GM21825 (cell line): ENCODE data around the gene TDRD7.
A peak's percentile ranks its signal among the peaks of the same experiment; 100 is the strongest.
"Not testable (repeated sequence)": the region's sequence is repeated elsewhere in the genome, so short reads cannot be mapped to it uniquely, and the experiment has no call there.

ENCODE experiments used
- ATAC-seq: cut with Tn5 transposase; IDR thresholded peaks from one replicate; pipeline ENCODE4 v1.9.1; 2021; ENCODE audit warnings: mild to moderate bottlenecking, moderate library complexity; ENCODE audit not compliant: unreplicated experiment

Gene TDRD7

DNA sequence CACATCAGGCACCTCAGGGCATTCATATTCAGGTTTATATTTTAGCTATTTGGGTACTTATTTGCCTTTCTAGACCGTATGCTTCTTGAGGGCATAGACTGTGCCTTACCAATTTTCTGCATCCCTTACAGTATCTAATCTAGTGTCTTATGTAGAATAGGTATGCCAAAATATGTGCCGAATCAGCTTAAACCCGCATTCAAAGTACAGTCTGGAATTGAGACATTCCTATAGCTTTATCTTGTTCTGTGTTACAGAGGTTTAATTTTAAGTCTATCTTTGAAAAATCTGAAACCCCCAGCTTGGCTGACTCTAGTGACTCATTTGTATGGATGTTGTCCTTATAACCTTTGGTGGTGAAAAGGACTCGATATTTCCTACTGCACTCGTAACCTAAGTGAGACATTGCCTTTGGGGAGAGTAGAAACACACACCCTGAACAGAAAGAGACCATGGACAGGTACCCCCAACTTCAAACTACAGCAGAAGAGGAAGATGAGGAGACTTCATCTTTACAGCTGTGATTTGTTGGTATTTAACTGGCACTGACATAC lies 62.6 kb downstream of the TDRD7 start:
- no peak for ATAC-seq

DNA sequence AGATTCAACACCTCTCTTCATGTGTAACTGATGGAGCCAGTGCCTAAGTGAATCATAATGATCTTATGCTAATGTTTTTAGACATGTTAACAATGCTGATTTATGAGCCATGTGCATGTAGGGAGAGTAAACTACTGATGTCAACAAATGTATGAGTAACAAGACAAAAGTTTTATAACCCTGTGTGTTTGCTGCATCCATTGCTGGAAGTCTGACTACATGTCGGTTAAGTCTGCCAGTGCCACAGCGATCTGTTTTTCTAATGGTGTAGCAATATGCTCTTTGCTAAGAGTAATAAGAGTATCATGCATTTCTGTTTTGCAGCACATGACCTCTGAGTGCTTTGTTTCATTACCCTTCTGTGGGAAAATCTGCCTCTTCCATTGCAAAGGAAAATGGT lies 63.2 kb downstream of the TDRD7 start:
- ATAC-seq = no peak

DNA sequence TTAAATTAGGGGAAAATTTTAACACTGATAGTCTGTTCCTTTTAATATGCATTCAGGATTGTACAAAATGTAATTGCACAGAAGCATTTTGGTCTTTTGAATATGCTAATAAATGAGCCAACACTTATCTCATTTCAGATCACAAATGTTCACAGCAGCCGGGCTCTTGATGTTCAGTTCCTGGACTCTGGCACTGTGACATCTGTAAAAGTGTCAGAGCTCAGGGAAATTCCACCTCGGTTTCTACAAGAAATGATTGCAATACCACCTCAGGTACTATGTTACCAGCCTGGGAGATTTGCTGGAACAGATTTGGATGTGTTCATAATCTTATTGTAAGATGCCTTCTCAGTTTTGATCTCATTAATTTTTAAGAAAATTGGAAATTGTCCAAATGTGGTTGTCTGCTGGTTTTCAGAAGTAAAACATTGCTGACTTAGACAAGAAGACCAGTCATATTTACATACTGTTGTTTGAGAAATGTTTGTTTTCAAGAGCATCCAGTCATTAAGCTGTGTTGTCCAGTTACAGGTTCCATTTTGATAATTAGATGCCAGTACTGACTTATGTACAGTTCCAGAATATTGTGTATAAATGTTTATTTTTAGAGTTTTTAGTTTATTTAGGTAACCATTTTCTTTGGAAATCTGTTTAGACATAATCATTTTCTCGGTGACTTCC lies 66.5 kb downstream of the TDRD7 start:
- no peak for ATAC-seq

DNA sequence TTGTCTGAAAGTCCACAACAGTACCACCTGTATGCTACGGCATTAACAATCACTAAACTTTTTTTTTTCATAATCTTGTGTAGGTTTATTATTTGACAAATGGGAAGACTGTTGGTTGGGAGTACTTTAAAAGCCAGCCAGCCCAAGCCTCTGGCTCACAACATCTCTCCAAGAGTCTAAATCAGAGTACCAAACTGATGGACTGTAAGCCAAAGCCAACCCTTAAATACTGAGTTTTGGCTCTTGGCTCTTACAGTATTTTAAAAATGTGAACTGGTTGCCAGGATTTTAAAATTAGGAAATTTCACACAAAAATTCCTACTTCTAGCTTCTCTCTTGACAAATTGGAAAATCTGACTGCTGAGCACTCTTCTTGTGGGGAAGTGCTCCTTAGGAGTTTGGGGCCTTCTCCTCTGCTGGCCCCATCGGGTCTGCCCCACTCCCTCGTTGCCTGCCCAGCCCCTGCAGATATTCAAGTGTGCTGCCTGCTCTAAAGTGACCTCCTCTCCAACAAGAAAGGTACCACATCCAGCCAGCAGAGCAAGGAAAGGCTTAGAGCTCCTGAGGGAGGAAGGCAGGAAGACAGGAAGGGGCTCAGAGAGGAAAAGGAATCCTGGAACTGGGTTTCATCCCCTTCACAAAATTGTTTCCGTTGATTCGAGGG lies 67.7 kb downstream of the TDRD7 start:
- ATAC-seq = no peak

DNA sequence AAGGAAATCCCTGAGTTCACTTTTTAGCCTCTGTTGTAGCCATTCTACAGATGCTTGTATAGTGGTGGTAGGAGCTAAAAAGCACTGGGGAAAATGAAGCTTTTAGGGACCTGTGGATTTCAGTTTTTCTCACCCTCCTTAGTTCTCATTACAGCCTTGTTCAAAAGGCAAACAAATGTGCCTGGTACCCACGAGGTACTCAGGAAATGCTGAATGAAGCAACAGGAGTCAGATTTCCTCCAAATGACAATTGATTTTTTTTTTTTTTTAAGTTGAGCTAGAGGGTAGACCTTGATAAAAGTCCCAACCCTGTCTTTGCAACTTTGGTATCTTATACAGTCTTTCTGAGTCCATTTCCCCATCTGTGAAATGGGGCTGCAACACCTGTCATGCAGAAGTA lies 68.3 kb downstream of the TDRD7 start:
- no peak for ATAC-seq

DNA sequence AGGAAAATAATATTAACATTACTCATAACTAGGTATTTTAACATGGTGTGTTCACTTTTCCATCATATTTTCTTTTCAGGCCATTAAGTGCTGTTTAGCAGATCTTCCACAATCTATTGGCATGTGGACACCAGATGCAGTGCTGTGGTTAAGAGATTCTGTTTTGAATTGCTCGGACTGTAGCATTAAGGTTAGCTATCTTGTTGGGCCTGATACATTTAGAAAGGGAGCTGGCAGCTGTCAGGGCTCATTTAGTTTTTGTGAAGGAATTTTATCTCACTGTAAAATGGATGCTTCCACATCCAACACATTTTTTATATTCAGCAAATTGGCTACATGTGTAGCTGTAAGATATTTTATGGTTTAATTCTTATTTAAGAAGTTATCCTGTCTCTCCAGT lies 68.9 kb downstream of the TDRD7 start:
- no peak for ATAC-seq

DNA sequence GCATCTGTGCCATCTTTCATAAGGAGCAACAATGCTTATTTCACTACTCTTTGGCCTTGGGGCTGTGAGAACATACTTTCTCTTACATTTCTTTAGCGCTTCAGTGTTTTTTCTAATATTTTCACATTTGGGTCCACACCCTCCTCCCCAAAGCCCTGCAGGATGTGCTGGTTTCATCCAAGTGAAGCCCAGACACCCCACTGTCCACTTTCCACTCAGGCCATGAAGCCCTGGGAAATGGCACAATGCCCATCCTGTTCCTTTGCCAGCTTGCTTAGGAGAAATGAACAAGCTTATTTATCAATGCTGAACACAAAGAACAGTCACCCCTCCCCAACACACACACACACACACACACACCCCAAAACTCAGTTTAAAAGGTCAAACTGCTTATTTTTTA lies 72.2 kb downstream of the TDRD7 start:
- ATAC-seq = no peak

DNA sequence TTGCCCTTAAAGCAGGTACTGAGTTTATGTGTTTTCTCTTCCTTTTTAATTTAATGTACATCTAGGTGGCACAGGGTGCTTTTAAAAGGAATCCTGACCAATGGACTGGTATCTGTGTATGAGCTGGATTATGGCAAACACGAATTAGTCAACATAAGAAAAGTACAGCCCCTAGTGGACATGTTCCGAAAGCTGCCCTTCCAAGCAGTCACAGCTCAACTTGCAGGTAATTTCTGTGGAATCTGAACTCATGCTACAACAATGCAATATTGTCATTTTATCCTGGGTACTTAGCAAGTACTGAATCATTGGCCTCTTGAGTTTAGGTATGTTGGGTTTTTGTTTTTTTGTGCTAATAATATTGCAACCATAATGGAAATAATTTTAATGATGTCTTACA lies 75.2 kb downstream of the TDRD7 start:
- no peak for ATAC-seq

DNA sequence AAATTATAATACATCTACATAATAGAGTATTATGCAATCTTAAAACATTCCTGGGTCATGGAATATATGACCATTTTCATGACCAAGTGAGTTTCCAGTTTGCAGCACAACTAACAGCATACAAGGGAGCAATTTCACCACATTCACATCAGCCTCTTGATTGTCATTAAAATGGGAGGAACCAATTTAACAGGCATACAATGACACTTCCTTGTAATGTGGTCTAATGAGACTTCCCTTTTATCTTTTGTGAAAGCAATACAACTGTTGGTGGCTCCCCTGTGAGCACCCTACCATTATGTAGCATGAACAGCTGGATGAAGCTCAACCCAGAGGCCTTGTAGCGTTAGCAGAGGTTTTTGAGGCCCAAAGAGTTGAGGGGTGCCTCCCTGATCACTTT lies 76.0 kb downstream of the TDRD7 start:
- no peak for ATAC-seq

DNA sequence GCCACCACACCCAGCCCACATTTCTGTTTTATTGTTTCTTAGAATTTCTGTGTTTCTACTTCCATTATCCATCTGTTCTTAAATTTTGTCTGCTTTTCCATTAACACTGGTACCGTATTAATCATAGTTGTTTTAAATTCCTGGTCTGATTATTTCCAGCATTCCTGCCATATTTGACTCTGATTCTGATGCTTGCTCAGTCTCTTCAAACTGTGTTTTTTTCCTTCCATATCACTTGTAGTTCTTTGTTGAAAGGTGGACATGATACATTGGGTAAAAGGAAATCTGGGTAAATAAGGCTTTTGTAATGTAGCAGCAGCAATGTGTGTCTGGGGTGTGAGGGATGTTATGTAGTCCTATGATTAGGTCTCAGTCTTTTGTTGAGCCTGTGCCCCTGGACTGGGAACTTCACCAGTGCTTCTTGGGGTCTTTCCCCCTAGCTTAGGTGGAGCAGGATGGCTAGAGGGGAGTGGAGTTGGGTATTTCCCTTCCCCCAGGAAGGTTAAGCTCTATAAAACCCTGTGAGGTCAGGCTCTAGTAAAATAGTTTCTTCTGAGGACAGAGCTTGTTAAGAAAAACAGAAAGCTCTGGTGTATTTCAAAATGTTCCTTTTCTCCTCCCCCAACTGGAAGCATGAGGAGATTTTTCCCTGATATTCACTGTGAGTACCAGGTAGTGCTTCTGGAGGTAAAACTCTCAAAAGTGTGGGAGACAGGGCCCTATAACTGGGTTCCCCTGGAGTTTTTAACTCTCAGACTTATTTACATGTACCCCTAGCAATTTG lies 79.5 kb downstream of the TDRD7 start:
- ATAC-seq = no peak

DNA sequence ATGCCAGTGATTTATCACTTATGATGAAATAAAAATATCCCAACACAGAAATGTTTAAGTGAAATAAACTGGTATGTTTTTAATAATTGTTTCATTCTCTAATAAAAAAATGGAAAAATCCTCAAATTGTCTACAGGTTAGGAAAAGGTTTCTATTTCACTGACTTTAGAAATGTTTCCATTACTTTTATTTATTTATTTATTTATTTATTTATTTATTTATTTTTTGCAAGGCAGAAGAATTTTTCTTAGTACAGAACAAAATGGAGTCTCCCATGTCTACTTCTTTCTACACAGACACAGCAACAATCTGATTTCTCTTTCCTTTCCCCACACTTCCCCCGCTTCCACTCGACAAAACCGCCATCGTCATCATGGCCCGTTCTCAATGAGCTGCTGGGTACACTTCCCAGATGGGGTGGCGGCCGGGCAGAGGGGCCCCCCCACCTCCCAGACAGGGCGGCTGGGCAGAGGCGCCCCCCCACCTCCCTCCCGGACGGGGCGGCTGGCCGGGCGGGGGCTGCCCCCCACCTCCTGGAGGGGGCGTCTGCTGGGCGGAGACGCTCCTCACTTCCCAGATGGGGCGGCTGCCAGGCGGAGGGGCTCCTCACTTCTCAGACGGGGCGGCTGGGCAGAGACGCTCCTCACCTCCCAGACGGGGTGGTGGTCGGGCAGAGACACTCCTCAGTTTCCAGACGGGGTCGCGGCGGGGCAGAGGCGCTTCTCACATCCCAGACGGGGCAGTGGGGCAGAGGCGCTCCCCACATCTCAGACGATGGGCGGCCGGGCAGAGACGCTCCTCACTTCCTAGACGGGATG lies 85.9 kb downstream of the TDRD7 start:
- ATAC-seq = not testable (repeated sequence)

DNA sequence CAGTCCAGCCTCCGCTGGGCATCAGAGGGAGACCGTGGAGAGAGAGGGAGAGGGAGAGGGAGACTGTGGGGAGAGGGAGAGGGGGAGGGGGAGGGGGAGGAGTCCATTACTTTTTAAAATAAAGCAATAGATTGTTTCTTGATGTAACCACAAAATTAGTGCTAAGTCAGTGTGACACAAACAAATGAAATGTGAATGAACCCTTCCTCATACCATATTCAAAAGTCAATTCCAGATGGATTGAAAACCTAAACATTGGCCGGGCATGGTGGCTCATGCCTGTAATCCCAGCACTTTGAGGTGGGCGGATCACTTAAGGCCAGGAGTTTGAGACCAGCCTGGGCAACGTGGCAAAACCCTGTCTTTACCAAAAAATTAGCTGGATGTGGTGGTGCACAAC lies 87.0 kb downstream of the TDRD7 start:
- not testable (repeated sequence) for ATAC-seq

DNA sequence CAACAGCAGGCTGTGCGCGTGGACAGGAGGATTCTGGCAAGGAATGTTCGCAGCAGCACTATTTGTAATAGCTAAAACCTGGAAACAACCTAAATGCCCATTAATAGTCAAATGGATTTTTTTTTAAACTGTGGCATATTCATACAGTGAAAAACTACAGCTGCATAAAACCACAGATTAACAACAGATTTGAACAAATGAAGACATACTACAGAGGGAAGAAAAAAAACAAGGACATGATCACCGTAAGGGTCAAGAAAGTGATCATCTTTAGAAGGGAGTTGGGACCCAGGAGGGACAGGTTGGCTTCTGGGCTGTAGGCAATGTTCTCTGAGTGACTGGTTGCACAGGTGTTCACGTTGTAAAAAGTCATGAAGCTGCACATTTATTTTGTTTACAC lies 88.4 kb downstream of the TDRD7 start:
- no peak for ATAC-seq

DNA sequence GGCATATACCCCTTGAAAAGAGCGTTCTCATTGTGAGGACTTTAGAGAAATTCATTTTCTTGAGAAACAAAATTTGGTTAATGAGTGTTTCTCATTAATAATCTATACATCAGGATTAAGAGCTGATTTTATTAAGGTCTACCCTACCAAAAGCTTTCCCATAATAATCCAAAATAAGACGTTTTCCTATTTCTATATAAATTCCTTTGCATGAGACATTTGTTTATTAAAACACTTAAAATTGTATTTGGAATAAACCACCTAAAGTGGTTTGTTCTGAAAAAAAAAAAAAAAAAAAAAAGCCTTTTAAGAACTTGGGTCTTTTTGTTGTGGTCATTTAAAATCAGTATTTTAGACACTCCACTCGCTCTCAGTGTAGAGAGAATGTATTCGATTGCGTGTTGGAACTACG lies 88.9 kb downstream of the TDRD7 start:
- no peak for ATAC-seq

DNA sequence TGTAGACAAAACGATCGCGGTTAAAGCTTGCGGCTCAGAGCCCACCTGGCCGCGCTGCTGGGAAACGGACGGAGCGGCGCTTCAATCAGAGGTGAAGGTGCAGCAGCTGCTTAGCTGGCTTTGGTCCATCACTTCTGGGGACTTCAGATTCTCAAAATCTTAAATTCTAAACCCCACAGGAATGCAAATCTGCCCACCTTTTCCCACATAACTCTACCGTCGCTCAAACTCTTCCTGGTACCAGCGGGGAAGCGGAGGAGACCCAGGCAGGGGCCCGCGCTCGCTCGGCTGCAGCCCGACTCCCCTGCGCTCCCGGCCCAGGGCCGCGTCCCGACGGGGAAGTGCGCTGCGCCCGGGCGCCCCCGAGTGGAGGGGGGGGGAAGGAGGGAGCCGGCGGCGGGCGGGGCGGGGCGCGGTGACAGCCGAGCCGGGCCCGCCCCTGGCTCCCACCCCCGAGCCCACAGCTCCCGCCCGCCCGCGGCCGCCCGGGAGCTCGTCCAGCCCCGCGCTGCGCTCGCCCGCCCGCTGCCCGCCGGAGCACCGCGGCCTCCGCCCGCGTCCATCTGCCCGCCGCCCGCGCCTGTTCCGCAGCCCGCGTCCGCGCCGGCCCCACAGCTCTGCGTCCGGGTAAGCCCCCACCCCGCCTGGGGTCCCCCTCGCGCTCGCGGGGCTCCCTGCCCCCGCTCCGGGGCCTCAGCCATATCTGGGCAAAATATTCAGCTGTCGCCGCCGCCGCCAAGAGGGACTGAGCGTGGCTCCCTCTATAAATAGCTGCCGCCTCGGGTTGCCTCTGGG lies 89.5 kb downstream of the TDRD7 start, which contains the start of gene TMOD1:
Gene TMOD1, plus strand, starts transcription at position 490 of the 795 bp plus-strand sequence. CDS start 22,523 bp downstream, outside the sequence.
- peak; percentile 52 for ATAC-seq

DNA sequence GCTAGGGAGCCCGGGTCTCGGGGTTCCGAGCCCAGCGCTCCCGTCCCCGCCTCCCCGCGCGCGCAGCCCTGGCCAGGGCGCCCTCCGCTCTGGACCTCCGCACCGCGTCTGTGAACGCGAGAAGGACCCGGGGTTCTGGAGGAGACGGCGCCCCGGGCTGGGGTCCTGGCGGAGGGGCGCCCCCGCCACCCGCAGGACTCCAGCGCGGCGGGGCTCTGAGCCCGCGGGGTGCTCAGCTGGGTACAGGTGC lies 90.0 kb downstream of the TDRD7 start:
- peak; percentile 23 for ATAC-seq

DNA sequence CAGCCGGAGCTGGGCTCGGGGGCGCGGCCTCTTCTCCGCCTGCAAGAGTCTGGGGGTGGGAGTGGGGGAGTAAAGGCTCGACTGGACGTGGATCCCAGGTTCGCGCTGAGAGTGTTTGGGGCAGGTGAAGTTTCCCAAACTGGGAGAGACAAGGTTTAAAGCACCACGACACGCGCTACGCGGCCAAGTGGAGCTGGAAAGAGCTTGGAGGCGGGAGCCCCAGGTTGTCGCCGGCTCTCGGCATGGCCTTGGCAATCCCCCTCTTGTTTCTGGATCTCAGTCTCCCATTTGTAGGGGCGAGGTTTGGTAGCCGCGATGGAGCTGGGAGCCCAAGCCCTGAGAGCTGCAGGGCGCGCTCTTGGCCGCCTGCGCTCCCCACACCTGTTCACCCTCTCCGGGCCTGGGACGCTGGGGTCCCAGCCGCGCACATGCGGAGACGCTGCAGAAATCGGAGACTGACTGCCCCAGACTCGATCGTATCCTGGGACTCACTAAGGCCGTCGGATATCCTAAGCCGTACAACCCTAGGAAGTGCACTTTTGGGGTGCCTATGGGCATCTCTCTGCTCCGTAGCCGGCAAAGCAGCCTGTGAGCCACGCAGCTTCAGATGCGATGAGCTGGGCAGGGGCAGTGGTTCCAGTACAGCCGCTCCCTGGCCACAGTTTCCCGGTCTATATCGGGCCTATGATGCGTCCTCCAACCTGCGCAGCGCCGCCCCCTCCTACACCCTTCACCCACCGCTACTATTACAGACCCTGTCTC lies 90.5 kb downstream of the TDRD7 start:
- ATAC-seq = peak; percentile 30

DNA sequence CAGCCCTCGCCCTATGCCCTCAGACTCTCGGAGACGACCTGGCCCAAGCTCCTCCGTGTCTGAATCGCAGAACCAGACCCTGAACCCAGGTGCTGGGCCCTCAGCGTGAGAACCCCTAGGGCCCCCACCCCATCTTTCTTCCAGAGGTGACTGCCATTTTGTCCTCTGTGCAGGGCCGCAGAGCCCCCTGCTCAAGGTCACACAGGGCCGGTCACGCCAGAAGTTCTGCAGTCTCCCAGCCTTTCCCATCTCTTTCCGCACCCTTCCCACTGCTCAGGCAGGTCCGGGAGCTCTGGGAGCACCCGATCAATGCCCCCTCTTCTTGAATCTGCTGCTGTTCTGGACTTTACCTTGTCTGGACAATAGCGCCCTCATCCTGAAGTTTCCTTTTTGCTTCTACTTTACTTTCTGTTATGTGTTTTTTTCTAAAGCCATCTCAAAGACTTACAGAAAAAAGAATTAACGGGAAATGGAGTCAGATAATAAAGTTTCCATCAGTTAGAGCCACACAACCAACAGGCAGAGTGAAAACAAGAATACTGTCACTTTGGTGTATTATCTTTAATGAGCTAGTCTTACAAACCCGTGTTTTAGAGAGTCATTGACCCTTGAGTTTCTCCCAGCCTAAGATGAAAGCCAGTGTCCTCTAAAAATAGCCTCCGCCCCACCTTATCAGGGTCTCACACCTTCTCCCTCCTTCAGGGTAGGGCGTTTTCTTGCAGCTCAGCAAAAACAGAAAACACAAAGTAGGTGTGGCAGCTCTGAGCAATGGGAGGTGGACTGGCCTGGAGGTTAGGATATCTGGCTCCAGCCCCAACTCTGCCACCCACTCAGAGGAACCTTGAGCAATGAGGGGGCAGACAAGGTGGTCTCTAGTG lies 91.3 kb downstream of the TDRD7 start:
- no peak for ATAC-seq

DNA sequence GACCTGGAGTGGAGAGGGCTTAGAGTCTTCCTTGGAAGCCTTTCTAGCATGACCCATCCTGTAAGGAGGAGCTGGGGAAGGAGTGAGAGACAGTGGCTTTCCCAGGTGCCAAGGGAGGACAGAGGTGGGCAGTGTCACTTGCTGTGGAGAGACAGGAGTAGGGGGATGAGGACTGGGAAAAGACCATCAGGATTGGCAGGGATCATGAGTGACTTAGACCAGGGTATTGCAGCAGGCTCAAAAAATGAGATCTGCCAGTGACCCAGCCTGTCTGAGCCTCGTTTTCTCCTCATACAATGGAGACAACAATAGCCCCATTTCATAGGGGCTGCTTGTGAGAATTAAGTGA lies 91.9 kb downstream of the TDRD7 start:
- no peak for ATAC-seq
